ENCODE measurements around the gene FASLG.
"Not testable (repeated sequence)": the region's sequence is repeated elsewhere in the genome, so short reads cannot be mapped to it uniquely, and the experiment has no call there.

Gene FASLG, protein sequence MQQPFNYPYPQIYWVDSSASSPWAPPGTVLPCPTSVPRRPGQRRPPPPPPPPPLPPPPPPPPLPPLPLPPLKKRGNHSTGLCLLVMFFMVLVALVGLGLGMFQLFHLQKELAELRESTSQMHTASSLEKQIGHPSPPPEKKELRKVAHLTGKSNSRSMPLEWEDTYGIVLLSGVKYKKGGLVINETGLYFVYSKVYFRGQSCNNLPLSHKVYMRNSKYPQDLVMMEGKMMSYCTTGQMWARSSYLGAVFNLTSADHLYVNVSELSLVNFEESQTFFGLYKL

DNA sequence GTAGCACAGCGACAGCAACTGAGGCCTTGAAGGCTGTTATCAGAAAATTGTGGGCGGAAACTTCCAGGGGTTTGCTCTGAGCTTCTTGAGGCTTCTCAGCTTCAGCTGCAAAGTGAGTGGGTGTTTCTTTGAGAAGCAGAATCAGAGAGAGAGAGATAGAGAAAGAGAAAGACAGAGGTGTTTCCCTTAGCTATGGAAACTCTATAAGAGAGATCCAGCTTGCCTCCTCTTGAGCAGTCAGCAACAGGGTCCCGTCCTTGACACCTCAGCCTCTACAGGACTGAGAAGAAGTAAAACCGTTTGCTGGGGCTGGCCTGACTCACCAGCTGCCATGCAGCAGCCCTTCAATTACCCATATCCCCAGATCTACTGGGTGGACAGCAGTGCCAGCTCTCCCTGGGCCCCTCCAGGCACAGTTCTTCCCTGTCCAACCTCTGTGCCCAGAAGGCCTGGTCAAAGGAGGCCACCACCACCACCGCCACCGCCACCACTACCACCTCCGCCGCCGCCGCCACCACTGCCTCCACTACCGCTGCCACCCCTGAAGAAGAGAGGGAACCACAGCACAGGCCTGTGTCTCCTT is at the start of gene FASLG:
FASLG (plus strand) TSS at position 233 of the 583 bp plus-strand sequence; CDS start at position 332, 99 bp downstream.
- peak; percentile 59 for DNase-seq (ENCODE audit: low read depth)

DNA sequence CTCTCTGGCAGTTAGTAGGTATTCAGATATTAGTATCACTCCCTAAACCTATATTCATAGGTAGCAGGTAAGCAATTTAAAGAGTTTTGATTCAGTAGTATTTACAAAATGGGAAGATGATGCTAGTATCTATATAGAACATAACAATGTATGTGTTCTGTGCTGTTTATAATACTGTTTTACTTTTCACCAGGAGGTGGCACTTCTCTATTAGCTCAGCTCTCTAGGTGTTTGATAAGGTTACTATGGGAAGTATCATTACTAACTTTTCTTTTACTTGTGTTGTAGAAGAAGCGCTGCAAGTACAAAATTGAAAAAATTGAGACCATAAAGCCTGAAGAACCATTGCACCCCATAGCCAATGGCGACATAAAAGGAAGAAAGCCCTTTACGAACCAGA is 49.4 kb upstream of the FASLG start:
- no peak for DNase-seq (ENCODE audit: low read depth)

DNA sequence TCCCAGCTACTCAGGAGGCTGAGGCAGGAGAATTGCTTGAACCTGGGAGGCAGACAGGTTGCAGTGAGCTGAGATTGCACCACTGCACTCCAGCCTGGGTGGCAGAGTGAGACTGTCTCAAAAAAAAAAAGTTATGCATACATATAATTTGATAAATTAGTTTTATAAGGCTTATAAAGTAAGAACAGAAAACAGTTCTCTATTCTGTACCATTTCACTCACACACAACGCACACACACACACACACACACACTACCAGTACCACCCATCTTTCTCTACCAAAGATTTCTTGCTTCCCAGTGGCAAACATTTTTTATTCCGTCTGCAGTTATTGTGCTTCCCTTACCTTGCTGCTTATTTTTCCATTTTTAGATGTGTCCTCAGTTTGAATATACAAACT is 46.4 kb upstream of the FASLG start:
- no peak for DNase-seq (ENCODE audit: low read depth)

DNA sequence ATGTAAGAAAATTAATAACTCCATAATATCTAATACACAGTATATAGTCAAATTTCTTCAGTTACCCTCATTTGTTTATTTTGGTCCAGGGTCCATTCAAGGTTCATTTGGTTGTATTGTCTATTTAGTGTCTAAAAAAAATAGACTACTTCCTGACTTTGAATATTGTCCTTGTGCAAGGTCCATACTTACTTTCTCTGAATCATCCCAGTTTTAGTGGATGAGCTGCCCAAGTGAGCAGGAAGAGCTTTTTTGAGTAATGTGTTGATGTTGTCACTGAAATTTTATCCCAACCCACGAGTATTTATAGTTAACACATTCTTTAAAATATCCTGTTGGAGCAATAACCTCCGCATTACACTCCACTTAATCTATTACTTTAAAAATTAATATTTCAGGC is 45.6 kb upstream of the FASLG start:
- no peak for DNase-seq (ENCODE audit: low read depth)

DNA sequence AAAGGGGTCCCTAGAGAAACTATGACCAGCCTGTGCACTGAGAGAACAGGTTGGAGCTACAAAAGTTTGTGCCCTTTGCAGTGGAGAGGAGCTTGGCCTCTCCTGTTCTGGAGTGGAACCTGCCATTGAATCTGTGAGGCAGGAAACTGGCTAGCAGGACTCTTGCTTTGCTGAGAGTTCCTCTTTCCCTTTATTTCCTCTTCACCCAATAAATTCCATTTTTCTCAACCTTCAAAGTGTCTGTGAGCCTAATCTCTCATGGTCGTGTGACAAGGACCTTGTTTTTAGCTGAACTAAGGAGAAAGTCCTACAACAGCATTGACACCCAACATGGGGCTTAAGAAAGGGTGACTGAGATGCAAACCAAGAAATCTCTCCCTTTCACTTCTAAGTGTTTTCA is 42.7 kb upstream of the FASLG start:
- no peak for DNase-seq (ENCODE audit: low read depth)

DNA sequence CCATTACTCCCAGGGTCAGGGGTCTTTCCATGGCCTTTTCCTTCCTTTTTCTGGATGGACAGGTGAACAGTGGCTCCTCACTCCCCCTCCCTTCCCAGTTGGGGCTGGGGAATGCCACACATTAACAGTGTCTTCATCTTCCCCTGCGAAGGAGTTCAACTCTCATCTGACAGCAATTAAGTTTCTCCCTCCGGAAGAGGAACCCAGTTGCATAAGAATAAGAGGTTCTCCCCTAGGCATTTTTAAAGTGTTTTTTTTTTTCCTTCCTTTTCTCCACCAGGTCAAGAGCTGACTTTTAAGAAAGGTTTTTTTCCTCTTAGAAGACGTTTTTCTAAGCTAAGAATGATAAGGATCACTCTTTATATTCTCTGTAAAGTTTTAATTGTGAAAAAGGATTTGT is 42.3 kb upstream of the FASLG start:
- DNase-seq (ENCODE audit: low read depth), result no peak

DNA sequence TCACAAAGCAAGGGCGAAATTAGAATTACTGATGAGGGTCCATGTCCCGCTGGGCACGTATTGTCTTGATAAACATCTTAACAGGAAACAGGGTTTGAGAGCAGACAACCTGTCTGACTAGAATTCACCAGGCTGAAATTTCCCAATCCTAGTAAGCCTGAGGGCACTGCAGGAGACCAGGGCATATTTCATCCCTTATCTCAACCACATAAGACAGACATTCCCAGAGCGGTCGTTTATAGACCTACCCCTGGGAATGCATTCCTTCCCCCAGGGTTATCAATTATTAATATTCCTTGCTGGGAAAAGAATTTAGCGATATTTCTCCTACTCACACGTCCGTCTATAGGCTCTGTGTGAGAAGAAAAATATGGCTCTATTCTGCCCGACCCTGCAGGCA is 38.3 kb upstream of the FASLG start:
- DNase-seq (ENCODE audit: low read depth), result not testable (repeated sequence)

DNA sequence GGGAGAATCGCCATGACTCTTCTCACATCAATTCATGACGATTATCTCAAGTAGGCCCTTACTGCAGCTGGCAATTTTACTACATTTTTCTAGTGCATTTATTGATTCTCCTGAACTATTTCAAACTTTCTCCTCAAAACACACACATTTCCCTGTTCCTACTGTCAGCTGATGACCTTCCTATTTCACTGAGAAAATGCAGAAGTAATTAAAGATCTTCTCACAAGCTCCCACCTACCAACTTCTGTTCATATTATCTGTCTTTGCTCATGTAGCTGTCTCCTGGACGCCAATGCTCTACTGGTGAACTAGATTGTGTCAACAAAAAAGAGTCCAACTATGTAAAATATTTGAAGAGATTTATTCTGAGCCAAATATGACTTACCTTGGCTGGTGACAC is 36.4 kb upstream of the FASLG start:
- DNase-seq (ENCODE audit: low read depth), result no peak

DNA sequence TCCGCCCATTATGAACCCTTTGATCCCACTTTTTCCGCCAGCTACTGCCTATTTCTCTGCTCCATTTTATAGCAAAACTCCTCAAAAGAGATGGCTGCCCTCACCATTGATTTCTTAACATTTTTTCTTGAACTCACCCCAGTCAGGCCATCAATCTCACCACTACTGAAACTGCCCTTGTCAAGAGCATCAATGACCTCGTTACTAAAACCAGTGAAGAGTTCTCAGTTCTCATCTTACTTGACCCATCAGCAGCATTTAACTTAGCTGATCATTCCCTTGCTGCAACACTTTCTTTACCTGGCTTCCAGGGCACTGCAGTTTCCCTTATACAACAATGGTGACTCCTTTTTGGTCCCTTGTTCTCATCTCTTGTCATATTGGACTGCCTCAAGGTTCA is 35.2 kb upstream of the FASLG start:
- DNase-seq (ENCODE audit: low read depth), result no peak

DNA sequence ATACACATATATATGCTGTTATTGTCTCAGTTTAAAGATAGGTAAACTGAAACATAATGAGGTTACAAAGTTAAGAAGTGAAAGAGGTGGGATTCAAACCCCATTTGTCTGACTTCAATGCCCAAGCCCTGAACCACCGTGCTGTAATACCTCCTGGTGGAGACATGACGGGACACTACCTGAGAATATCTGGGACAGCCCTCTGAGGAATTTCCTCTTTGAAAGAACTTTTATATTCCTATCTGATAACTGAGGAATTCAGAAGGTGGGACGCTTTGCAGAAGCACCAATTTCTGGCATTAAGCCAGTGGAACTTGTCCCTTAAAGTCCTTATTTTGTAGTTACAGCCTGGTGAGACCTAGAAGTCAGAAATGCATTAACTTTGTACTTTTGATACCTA is 32.1 kb upstream of the FASLG start:
- DNase-seq (ENCODE audit: low read depth), result no peak

DNA sequence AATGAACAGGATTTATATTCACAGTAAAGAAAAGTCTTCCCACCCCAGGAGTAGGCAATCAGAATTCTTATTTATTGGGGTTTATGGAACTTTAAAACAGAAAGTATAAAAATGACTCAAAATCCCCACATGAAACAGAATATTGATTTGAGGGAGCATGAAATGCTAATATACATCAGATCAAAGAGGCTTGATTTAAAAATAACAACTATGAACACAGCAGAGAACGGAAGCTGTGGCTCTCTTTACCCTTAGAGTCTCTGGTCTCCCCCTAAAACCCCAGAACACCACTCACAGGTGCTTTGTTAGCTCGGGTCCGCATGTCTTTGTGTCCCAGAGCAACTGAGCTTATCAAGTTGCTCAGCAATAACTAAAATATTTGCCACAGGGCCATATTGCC is 31.2 kb upstream of the FASLG start:
- DNase-seq (ENCODE audit: low read depth), result no peak

DNA sequence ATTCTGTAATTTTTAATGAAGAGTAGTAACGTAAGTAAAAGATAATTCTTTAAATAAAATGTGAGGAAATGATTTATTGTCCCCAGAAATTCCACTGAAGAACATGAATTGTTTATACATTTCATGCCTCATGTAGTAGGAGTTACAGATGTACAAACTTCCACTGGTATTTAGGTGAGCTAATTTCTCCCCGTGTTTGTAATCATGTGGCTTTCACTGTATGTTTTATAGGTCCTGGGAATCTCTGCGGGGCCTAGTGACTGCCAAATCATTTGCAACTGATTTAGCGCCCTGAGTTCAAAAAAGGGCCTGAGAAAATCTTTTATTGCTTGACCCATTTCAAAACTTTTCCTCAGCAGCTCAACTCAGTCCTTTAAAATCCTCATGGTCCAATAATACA is 30.5 kb upstream of the FASLG start:
- DNase-seq (ENCODE audit: low read depth), result no peak

DNA sequence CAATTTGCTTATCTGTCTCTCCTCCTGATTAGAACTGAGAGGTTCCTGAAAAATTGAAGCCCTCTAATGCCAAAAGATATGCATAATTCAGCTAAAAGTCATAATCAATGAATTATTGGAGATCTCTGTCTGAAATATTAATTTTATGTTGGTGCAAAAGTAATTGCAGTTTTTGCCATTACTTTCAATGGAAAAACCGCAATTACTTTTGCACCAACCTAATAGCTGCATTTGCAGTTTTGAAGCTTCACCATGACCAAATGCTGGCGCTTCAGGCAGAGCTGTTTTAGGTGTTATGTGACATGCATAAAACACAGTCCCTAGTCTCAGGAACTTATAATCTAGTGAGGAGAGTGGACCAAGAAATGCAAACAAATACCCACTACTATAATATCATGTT is 29.7 kb upstream of the FASLG start:
- DNase-seq (ENCODE audit: low read depth), result no peak

DNA sequence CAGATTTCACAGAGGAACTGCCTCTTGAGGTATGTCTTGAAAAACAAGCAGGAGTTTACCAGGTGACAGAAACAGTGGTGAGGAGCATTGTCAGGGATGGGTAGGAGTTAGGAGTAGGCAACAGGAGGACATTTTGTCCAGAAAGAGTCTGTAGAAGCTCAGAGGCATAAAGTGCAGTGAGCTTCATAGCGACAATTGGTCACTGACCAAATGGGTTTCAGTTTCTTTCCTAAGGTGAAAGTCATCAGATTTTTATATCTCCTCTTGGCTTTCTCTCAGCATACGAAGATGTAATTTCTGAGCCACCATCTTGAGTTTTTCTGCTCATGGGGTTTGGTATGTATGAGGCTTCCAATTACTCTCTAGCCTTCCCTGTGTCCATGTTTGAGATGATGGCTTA is 29.3 kb upstream of the FASLG start:
- DNase-seq (ENCODE audit: low read depth), result no peak

DNA sequence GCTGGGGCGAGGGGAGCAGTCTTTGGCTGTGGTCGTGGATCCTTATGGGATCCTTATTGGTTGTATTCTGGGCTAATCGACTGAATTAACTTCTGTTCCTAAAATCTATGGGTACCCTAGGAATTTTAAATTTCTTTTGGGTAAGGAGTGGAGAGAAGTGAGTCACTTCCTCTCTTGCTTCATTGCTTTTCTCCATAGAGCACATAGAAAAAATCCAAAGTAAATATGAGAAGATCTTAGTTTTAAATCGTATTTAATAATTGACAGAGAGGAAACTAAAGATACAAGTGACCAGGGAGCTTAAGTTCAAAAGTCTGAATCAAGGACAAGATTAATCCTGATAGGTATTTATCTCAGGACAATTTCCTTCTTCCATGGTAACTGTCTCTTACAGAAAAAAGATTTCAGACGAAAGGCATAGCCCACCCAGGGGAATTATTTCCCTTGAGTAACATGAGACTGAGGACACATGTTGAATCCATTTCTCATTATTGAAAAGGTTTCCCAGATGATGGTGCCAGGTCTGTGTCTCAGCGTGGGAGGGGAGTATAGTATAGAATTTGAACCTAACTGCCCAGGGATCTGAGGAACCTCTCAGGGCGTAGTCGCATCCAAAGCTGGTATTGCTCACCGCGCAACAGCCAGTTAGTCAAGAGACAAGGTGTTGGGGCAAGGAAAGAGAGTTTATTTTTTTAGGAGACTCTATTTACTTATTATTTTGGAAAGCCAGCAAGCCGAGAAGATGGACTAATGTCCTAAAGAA is 28.7 kb upstream of the FASLG start:
- DNase-seq (ENCODE audit: low read depth), result no peak

DNA sequence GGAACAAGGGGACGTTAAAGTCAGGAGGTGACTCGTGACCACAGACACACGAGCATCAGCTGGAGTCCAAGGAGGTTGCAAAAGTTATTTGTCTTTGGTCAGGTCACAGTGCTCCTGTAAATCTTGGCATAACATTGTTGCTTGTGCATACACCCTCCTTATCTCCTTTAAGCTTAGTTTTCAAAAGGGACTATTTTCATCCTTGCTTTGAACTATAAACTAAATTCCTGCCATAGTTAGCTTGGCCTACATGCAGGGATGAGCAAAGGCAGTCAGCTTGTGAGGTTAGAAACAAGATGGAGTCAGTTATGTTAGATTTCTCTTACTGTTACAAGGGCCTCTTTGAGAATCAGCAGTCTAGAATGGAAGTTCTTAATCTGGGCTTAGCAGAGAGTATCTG is 28.0 kb upstream of the FASLG start:
- DNase-seq (ENCODE audit: low read depth), result no peak

DNA sequence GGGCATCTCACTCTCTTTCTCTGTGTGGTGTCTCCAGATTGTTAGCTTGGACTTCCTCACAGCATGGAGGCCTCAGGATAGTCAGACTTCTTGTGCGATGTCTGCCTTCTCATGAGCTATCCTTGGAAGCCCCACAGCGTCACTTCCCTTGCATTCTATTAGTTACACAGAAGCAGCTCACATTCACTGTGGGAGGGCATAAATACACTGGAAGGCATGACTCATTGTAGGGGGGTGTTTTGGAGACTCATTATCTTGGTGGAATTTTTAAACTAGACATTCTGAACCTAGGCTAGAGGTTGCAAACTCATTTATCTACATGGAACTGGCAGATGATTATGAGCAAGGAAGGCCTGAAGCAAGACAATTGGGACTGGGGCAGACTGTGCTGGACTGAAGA is 21.4 kb upstream of the FASLG start:
- no peak for DNase-seq (ENCODE audit: low read depth)

DNA sequence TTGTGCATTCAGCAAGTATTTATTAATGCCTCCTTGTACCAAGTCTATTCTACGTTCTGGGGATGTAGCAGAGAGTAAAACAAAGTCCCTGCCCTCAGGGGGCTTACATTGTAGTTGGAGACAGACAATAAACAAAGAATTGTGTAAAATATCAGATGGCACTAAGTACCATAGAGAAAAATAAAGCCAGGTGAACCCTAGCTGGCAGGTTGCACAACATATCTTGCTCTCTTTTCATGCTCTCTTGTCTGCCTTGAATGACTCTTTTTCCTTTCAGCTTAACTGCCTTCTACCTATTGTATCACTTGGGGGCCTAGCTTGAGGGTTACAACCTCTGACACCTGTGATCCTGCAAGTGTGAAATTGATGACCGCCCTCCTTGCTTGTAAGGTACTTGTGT is 20.7 kb upstream of the FASLG start:
- DNase-seq (ENCODE audit: low read depth), result no peak

DNA sequence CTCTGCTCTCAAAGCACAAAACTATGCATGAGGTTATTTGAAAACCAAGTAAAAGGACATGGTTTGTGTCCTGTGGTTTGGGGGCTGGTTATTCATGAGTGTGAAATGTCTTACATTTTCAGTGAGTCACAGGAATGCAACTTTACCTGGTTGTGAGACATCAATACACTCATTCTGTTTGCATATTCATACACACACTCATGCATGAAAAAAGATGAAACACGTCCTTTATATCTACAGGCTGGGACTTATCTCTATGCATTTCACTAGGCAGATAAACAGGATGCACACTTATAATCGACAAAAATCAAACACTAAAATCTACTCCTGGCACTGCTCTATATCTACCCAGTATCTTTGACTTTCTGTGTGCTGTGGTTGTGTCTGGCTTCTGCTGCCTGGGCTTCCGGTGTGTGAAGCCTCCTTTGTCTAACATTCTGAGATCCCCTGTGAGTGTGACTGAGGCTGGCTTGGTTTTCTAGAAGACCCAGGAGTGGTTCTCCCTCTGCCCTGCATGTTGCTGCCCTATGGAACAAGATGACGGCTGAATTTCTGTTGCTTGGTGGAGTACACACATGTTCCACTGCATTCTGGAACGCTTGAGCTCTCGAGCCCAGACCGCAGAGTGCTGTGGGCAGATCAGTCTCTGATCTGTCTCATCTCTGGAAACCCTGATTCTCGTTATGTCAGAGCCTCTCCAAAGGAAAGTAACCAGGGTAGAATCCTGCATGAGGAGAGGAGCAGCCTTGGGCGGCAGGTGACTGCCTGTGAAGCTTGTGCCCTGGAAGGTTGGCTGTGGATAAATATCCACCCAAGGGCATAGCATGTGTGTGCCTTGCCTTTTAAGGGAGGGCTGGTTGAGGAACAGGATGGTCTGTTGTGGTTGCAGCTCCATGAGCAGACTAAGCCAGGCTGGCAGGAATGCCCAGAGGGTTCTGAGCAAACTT is 19.7 kb upstream of the FASLG start:
- peak; percentile 80 for DNase-seq (ENCODE audit: low read depth)

DNA sequence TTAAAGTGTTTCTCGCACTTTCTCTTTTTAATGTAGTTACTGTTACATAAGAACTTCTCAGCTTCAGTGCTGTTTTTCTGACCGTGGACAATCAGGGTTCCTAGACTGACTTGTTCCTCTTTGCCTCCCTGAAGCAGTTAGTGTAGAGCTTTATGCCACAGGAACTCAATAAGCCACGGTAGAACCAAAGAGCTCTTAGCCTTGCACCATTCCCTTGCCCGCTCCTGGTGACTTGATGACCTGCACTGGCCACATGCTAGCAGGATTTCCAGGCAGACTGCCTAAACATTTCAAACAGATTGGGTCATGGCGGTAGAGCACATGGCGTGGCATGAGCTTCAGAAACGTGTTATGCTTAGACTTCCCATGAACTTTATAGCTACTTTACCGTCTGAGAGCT is 18.8 kb upstream of the FASLG start:
- no peak for DNase-seq (ENCODE audit: low read depth)

DNA sequence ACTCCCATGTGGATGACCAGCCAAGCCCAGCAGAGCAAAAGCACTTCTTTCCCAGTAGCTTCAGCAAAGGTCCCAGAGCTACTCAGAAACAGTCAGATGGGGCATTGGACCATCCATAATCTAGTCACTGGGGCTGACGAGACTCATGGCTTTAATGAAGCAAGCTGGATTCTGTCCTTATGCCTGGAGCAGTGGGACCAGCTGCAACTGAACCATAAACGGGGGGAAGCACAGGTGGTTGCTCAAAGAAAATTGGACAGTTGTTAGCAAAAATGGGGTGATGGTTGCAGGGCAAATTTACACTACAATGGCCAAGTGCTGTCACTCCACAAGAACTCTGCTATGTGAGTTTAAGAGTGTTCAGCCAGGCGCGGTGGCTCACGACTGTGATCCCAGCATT is 17.4 kb upstream of the FASLG start:
- no peak for DNase-seq (ENCODE audit: low read depth)

DNA sequence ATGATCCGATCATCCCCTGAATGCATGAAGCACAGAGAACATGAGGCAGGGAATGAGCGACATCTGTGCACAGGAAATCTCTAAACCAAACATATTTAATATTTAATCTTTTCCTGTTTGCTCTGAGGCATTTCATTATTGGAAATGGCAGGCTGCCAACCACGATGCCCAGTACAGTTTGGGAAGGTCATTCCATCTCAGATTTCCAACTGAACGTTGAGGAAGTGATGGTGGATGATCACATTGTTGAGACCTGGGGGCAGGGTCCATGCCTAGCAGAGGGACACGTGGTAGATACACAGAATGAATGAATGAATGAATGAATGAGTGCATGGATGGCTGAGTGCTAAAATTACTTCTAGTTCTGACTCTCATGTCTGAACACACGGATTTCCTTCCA is 15.9 kb upstream of the FASLG start:
- DNase-seq (ENCODE audit: low read depth), result no peak
